ENCODE measurements around the gene SIGMAR1.

The SIGMAR1 gene

GRCh38 chr9:34637356-34638137 lies at the start of gene SIGMAR1:
TSS of gene SIGMAR1 (minus strand) at chr9:34637787. CDS start at chr9:34637697, 90 bp downstream.
- peak; percentile 88 for DNase-seq

- DNase-seq = no peak
Measured at GRCh38 chr9:34686732-34687131, 49.1 kb upstream of the SIGMAR1 start.

GRCh38 chr9:34686231-34686630 lies 48.6 kb upstream of the SIGMAR1 start:
- no peak for DNase-seq

GRCh38 chr9:34685591-34685990 lies 48.0 kb upstream of the SIGMAR1 start:
- DNase-seq = no peak

GRCh38 chr9:34684816-34685215 lies 47.2 kb upstream of the SIGMAR1 start:
- no peak for DNase-seq

GRCh38 chr9:34684145-34684544 lies 46.6 kb upstream of the SIGMAR1 start:
- no peak for DNase-seq

GRCh38 chr9:34675869-34676268 lies 38.3 kb upstream of the SIGMAR1 start:
- DNase-seq = no peak

GRCh38 chr9:34675048-34675714 lies 37.6 kb upstream of the SIGMAR1 start:
- peak; percentile 70 for DNase-seq

GRCh38 chr9:34674440-34674839 lies 36.9 kb upstream of the SIGMAR1 start:
- DNase-seq = no peak

GRCh38 chr9:34671307-34671706 lies 33.7 kb upstream of the SIGMAR1 start:
- no peak for DNase-seq

- DNase-seq = no peak
Measured at GRCh38 chr9:34669809-34670562, 32.4 kb upstream of the SIGMAR1 start.

- DNase-seq = peak; percentile 94
Measured at GRCh38 chr9:34665381-34666250, 28.0 kb upstream of the SIGMAR1 start.

- no peak for DNase-seq
Measured at GRCh38 chr9:34665067-34665380, 27.4 kb upstream of the SIGMAR1 start.

- DNase-seq = peak; percentile 77
Measured at GRCh38 chr9:34664281-34665066, 26.9 kb upstream of the SIGMAR1 start.

GRCh38 chr9:34663303-34663605 lies 25.7 kb upstream of the SIGMAR1 start:
- no peak for DNase-seq

- no peak for DNase-seq
Measured at GRCh38 chr9:34662526-34663302, 25.1 kb upstream of the SIGMAR1 start, which contains the start of gene CCL27. TSS of gene CCL27 (minus strand) at chr9:34662657. CDS start at chr9:34662633, 24 bp downstream.

- DNase-seq = peak; percentile 20
Measured at GRCh38 chr9:34659592-34660253, 22.1 kb upstream of the SIGMAR1 start.

- DNase-seq = no peak
Measured at GRCh38 chr9:34658461-34658860, 20.9 kb upstream of the SIGMAR1 start.

- DNase-seq = no peak
Measured at GRCh38 chr9:34656992-34657391, 19.4 kb upstream of the SIGMAR1 start.

- DNase-seq = no peak
Measured at GRCh38 chr9:34655394-34655793, 17.8 kb upstream of the SIGMAR1 start.
